ENCODE results near the gene RAB36.

RAB36 gene

DNA sequence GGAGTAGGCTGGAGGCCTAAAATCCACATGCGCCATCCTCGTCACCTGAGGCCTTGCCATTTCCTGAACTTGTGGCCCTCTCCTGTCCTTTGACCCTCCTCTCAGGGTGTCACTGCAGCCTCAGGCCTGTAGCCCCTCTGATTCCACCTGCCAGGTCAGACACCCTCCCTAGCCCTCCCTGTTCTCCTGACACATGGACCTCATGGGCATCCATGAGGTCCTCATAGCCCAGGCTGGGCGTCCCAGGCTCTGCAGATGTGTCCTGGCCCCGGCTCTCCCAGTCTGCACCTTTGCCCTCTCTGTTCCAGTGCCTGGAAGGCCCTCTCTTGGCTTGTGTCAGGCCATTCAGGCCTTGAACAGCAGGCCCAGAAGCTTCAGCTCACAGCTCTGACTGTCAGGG lies 15.8 kb downstream of the RAB36 start:
- no peak for DNase-seq

DNA sequence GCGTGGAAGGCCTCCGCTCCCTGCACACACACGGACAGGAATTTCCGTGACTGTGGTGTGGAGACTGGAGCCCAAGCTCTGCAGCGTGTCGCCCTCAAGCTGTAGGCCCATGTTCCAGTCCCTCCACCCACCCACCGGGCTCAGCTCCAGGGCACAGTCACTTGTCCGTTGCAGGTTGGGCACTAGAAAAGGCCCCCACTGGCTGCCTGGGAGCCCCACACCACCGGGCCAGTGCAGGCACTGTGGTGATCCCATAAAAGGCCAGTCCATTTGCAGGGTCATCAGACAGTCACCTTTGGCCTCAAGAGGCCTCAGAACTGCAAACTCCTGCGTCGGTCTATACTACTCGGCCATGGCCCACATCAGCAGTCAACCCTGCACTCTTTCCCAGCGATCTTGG lies 16.3 kb downstream of the RAB36 start:
- no peak for DNase-seq

DNA sequence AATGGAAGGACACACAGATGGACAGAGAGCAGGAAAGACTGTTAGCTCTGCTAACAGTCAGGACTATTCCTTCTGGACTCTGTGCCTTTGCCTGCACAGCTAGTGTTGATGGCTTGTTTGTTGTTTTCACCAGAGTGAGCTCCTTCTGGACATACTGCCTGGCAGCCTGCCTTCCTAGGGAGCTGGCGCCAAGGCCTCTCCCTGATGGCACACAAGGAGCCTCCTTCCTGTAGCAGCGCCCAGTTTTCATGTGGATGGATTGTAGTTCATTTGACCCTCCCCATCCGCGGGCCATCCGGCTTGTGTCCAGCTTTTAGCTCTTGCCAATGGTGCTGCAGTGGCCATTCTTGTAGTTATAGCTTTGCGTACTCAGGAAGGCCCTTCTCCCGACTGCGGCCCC lies 18.4 kb downstream of the RAB36 start:
- no peak for DNase-seq

DNA sequence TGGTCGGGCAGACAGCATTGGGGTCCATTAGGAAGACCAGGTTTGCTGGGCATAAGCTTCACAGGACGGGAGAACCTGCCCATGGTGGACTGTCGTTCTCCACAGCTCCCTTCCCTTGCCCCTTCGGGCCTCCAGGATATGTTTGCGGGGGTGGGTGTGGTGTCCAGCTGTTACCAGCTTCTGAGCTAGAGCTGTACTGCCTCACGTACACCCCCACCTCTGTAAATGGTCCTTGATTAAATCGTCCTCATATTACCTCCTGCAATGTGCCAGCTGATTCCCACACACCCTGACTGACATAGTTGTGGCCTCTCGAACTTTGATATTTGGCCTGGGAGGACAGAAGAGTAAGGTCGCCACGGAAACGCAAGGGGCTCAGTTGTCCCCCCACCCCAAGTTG lies 18.8 kb downstream of the RAB36 start:
- no peak for DNase-seq

DNA sequence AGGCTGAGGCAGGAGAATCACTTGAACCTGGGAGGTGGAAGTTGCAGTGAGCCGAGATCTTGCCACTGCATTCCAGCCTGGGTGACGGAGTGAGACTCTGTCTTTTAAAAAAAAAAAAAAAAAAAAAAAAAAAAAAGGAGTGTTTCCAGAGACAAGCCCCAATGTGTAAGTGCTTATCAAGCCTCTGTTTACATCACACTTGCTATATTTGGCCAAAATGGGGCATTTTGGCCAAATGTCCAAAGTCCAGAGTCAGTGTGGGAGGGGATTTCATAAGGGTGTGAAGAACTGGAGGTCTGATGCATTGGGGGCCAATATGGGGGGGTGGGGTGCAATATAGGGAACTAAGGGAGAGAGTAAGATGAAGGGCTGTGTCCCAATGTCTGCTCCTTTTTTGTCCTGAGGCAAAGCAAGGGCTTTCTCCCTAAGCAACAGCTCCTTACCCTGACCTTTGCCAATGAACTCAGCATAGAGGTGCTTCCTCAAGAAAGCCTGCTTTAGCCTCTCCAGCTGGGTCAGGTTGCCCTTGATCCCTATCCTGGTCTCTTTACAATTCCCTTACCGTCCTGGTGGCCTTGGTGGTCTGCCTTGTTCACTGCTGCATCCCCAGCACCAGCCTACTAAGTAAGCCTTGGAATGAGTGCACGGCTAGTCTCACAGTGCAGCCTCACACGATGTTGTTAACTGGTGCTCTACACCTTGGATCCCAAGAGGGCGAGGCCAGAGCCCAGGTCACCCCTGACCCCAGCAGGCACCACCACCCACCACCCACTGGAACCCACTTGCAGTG lies 21.0 kb downstream of the RAB36 start:
- DNase-seq = no peak

DNA sequence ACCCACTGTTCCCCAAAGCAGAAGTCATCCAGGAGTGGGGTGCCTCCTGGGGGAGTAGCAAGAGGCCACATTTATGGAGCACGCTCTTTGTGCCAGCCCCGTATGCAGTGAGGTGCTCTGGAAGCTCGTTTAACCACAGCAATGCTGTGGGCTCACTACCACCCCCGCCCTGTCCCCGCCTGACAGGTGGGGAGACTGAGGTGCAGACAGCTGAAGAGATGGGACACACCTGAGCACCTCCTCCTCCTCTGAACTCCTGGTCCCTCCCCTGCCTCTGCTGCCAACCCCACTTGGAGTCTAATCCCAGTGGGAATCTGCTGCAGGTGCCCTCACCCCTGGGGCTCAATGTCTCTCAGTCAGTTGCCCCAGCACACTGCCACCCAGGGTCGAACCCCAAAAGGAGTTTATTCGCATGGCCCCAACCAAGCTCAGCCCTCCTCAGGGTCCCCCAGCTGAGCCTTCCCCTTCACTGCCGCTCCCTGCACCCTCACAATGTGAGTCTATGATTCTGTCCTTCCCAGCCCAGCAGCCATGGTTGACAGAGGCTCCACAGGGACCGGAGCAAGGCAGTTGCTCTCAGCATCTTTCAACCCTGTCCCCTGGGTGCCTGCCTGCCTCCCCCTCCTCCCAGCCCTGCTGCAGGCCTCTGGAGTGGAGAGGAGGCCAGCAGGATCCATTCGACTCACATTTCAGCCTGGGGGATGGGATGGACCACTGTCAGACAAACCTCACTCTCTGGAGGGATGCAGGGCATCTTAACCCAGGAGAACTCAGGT lies 21.8 kb downstream of the RAB36 start:
- no peak for DNase-seq

DNA sequence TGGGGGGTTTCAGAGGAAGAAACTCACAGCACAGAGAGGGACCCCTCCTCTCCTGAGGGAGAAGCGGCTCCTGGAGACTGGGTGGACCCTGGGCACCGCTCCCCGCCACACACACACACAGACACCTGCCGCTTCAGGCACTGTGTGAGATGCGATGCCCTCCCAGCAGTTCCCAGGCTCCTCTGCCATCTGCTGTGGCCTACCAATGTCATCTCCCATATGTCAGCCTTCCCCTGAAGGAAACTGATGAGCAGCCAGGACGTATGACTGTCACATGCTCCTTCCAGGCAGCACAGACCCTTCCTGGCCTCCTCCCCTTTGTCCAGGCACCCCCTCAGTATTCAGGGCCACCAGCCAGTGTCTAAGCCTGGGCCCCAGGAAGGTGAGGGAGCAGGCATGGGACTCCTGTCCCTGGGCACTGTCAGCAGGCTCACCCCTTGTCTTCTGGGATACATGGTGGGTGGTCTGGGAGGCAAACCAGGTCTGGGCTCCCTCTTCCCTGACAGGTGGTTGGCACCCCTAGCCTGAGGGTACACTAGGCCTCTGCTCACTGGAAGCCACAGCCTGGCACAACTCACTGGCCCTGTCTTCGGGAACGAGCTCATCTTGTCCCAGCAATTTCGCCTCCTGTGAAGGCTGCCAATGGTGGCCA lies 23.2 kb downstream of the RAB36 start:
- no peak for DNase-seq

DNA sequence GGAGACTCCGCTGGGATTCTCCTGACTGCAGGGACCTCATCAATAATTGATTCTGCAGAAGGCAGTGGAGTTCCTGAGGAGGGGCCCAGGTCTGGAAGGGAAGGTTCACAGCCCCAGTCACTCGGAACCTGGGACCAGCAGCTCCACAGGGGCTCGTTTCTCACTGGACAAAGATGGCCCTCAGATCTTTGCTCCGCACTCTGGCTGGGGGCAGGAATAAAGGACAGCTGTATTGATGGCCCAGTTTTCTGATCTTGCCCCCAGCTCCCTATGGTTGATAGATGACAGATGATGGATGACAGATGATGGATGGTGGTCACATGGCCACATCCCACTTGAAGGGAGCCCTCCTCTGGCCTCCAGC lies 23.7 kb downstream of the RAB36 start:
- DNase-seq = no peak

DNA sequence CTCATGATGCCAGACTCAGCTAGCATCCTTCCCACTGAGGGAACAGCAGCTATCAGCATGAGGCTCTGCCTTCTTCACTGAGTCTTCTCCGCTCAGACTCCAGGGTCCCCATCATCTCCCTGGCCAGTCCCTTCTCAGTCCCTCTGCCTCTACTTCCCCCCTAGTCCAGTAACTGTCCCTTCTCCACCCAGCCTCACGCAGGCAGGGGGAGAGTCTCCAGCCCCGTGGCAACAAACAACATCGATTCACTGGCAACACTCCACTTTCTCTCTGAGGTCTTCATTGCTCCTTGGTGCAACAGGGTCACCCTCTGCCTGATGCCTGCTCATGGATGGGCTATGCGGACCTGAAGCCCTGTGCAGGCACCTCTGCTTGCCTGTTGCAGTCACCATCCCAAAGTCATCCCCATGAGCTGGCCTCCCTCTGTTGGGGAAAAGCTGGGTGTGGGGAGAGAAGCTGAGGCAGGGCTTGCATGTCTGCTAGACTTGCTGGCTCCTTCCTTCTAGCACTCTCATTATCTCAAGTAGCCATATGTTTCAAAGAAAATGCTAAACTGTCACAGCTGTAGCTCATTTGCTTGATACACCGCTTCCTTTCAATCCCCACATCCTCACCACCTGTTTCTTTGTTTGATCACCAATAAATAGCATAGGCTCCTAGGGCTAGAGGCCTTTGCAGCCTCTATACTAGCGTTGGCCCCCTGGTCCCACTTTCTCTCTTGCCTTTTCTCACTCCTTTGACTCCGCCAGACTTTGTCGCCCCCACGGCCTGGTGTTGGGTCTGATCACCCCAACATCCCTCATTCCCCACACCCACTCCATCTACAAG lies 30.8 kb downstream of the RAB36 start:
- no peak for DNase-seq

DNA sequence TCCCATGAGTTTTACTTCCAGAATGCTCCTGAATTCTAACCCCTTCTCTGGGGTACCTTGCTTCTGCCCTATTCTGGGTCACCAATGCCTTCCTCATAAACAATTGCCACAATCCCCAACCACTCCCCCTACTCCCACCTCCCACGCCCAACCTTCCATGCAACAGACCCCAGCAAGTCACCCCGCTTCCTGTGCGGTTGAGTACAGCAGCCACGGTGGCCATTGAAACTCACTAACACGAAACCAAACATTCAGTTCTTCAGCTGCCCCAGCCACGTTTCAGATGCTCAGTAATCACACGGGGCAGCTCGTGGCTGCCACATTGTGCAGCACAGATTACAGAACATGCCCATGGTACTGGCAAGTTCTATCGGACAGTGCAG lies 31.4 kb downstream of the RAB36 start:
- no peak for DNase-seq

DNA sequence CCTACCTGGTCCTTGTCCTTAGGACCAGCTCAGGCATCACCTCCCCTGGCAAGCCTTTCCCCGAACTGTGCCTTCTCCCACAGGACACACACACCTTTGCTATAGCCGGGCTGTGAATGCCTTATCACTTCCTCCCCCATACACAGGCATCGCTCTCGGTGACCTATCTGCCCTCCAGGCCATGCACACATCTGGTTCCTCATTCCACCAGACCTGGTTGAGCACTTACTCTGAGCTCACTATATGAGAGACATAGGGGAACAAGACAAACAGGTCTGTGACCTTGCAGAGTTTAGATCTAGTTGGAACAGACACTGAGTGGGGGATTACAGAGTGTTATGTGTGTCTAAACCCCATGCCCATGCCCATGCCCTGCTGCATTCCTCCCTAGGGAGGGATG lies 31.9 kb downstream of the RAB36 start:
- DNase-seq = no peak

DNA sequence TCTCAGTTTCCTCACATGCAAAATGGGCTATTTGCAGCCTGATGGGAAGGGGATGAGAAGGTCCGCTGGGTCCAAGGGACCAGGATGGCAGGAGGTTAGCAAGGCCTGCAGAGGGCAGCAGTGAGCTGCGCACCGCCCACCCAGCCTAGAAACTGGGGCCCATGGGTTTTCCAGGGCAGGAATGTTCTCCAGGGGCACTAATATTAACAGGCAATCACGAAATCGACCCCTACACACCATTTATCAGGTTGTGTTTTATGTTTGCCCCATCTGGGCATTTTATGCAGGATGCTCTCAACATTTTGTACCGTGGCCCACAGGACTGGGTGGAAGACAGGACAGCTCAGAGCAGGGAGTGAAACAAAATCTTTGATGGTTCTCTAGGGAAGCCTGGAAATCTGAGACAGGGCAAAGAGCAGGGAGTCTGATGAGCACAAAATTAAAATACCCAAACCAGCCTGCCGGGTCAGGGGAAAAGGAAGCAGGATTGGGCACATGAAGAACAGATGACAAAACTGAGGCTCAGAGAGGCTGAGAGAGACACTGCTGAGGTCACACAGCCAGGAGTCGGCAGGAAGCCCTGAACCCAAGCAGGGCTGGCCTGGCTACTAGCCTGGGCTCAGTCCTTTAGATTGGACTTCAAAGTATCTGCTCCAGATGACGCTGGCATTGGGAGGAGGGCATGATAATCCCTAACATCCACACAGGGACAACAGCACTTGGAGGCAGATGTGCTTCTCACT lies 33.4 kb downstream of the RAB36 start:
- peak; percentile 69 for DNase-seq

DNA sequence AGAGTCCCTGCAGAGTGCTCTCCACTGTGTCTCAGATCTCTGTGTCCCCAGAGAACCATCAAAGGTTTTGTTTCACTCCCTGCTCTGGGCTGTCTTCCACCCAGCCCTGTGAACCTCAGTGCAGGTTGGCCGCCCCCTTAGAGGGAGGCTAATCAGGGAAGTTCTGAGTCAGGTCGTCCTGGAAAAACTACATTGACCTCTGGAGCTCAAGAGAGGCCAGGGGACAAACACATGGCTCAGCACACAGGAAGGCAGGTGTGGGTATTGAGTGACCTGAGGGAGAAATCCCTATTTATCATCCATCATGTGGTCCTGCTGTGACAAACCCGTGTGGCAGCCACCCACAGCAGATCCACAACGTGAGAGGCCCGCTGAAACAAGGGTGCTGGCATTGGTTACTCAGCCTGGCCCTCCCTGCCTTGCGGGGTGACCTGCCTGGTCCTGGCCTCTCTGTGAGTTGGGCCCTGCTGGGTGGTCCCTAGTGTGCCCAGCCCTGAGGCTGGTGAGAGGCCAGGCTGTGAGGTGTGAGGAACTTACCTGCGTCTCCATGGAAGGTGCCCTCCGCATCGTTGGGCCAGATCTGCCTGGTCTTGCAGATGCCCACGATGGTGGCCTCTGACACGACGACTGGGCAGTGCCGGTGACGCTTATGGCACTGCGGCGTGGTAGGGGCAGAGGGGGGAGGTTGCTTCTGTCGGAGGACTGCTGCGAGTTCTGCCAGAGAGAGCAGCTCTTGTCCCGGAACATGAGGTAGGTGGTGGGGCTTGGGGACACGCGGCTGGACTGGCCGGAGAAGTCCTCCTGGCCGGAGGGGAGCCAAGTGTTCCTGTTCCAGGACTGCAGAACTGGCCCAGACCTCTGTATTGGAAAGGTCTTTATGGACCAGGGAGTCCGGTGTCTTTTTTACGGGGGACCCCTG lies 34.4 kb downstream of the RAB36 start:
- peak; percentile 21 for DNase-seq

DNA sequence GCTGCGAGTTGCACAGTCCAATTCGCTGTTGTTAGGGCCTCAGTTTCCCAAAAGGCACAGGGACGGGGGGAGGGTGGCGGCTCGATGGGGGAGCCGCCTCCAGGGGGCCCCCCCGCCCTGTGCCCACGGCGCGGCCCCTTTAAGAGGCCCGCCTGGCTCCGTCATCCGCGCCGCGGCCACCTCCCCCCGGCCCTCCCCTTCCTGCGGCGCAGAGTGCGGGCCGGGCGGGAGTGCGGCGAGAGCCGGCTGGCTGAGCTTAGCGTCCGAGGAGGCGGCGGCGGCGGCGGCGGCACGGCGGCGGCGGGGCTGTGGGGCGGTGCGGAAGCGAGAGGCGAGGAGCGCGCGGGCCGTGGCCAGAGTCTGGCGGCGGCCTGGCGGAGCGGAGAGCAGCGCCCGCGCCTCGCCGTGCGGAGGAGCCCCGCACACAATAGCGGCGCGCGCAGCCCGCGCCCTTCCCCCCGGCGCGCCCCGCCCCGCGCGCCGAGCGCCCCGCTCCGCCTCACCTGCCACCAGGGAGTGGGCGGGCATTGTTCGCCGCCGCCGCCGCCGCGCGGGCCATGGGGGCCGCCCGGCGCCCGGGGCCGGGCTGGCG lies 35.1 kb downstream of the RAB36 start, which contains the start of gene BCR:
Gene BCR, plus strand, starts transcription at position 209 of the 592 bp plus-strand sequence. CDS start 452 bp downstream, outside the sequence.
- DNase-seq = peak; percentile 68

DNA sequence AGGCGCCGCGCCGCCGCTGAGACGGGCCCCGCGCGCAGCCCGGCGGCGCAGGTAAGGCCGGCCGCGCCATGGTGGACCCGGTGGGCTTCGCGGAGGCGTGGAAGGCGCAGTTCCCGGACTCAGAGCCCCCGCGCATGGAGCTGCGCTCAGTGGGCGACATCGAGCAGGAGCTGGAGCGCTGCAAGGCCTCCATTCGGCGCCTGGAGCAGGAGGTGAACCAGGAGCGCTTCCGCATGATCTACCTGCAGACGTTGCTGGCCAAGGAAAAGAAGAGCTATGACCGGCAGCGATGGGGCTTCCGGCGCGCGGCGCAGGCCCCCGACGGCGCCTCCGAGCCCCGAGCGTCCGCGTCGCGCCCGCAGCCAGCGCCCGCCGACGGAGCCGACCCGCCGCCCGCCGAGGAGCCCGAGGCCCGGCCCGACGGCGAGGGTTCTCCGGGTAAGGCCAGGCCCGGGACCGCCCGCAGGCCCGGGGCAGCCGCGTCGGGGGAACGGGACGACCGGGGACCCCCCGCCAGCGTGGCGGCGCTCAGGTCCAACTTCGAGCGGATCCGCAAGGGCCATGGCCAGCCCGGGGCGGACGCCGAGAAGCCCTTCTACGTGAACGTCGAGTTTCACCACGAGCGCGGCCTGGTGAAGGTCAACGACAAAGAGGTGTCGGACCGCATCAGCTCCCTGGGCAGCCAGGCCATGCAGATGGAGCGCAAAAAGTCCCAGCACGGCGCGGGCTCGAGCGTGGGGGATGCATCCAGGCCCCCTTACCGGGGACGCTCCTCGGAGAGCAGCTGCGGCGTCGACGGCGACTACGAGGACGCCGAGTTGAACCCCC lies 35.8 kb downstream of the RAB36 start:
- peak; percentile 29 for DNase-seq

DNA sequence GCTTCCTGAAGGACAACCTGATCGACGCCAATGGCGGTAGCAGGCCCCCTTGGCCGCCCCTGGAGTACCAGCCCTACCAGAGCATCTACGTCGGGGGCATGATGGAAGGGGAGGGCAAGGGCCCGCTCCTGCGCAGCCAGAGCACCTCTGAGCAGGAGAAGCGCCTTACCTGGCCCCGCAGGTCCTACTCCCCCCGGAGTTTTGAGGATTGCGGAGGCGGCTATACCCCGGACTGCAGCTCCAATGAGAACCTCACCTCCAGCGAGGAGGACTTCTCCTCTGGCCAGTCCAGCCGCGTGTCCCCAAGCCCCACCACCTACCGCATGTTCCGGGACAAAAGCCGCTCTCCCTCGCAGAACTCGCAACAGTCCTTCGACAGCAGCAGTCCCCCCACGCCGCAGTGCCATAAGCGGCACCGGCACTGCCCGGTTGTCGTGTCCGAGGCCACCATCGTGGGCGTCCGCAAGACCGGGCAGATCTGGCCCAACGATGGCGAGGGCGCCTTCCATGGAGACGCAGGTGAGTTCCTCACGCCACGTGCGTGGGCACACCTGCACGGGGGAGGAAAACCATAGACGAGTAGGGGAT lies 36.5 kb downstream of the RAB36 start:
- DNase-seq = peak; percentile 13

DNA sequence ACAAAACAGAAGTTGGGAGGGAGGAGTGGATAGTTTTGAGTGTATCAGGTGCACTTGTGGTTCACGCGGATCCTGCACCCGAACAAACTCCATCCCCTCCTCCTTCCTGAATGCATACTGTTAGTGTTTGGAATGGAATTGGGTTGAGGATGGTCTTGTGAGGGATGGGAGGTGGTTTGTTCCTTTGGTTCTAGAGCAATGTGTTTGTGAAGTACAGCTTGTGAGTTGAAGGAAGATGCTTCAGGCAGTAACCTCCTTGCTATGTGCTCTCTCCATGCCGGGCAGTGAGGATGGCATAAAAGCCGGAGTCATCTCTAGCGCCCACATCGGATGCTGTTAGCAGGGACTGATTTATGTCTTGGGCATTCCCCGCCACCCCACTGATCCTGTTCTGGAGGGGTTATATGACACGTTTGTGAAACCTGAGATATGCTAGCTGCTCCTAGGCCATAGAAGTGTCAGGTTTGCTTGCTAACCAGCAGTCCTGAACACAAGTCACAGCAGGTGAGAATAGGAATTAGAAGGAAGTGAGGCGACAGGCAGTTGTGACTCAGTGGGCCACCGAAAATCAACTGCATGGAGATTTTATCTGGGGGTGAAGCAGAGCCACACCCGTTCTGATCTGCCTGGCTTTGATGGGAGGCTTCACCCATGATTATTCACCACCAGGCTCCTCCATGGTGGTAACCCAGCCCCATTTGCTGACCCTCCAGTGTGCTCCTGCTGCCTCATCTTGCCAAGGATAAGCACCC lies 37.2 kb downstream of the RAB36 start:
- DNase-seq = peak; percentile 78

DNA sequence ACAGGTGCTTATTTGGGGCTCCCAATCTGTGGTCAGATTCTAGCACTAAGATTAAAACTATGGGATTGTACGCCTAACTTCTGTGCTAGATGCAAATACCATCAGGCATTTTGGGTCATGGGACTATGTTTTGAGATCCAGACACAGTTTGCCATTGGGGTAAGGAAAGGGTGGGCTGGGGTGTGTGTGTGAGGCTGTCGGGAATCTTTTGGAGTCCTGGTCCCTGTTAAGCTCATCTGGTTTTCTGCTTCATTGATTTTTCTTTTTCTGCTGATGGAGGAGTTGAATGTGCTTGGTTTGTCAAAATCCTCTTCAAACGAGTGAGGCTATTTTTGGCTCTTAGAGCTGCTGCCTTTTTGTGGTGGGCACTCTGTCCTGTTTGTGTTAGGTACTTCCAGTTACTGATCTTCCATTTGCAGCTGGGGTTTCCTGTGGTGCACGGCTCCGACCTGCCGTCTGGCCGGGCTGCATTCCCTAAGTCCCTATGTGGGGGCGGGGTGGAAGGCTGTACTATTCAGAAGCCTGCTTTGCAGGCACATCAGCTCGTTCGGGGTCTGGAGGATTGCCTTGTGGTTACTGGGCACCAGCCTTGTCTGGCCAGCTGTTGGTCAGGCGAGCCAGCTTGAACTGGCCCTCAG lies 37.9 kb downstream of the RAB36 start:
- DNase-seq = no peak

All from activated naive CD4-positive, alpha-beta T cell treated with Interleukin-2 at 50 U/mL for 16 hours (primary cell).